H9 (cell line): ENCODE results near the gene PRIMPOL. TPM values are rescaled to one million over a fixed set of nuclear protein-coding genes. Genes with fewer than 3 reads are reported as not detected.

ENCODE experiments used
- DNase-seq: peaks from one replicate; pipeline ENCODE4 v3.0.0-alpha.2; 2017
- H2AFZ ChIP-seq: one replicate; pipeline ENCODE4 v1.6.1; 2013; ENCODE audit warnings: mild to moderate bottlenecking, low read length, control low read depth, moderate library complexity
- H2AK5ac ChIP-seq: 2 replicates; pipeline ENCODE4 v1.6.1; 2013; ENCODE audit warnings: low read length, control low read depth, mixed read lengths; ENCODE audit not compliant: insufficient read length
- H2BK120ac ChIP-seq: one replicate; pipeline ENCODE4 v1.6.1; 2013; ENCODE audit warnings: low read depth, mild to moderate bottlenecking, low read length, control low read depth, inconsistent platforms; ENCODE audit not compliant: poor library complexity, severe bottlenecking
- H2BK12ac ChIP-seq: 2 replicates; pipeline ENCODE4 v1.6.1; 2013; ENCODE audit warnings: low read length, control low read depth, mixed read lengths, low read depth; ENCODE audit not compliant: insufficient read length
- H2BK15ac ChIP-seq: 2 replicates; pipeline ENCODE4 v1.6.1; 2013; ENCODE audit warnings: low read depth, low read length, control low read depth
- H2BK20ac ChIP-seq: one replicate; pipeline ENCODE4 v1.6.1; 2013; ENCODE audit warnings: low read depth, mild to moderate bottlenecking, low read length, control low read depth, inconsistent platforms; ENCODE audit not compliant: poor library complexity, severe bottlenecking
- H2BK5ac ChIP-seq: 2 replicates; pipeline ENCODE4 v1.6.1; 2013; ENCODE audit warnings: low read length, control low read depth, mixed read lengths; ENCODE audit not compliant: insufficient read length
- H3K14ac ChIP-seq: 2 replicates; pipeline ENCODE4 v1.6.1; 2013; ENCODE audit warnings: low read length, control low read depth; ENCODE audit not compliant: insufficient read depth
- H3K18ac ChIP-seq: 2 replicates; pipeline ENCODE4 v1.6.1; 2013; ENCODE audit warnings: low read depth, mild to moderate bottlenecking, mixed read lengths, low read length, control low read depth; ENCODE audit not compliant: insufficient read length
- H3K23ac ChIP-seq: 2 replicates; pipeline ENCODE4 v1.6.1; 2013; ENCODE audit warnings: low read length, control low read depth, mixed read lengths, low read depth; ENCODE audit not compliant: insufficient read length
- H3K23me2 ChIP-seq: 2 replicates; pipeline ENCODE4 v1.6.1; 2013; ENCODE audit warnings: low read depth, mild to moderate bottlenecking, mixed read lengths, low read length, control low read depth; ENCODE audit not compliant: insufficient read length, poor library complexity, severe bottlenecking
- H3K27ac ChIP-seq: 2 replicates; pipeline ENCODE4 v1.5.1; 2013; ENCODE audit warnings: low read length, control low read depth, mixed read lengths, low read depth; ENCODE audit not compliant: insufficient read length
- H3K27me3 ChIP-seq: 2 replicates; pipeline ENCODE4 v1.6.1; 2013; ENCODE audit warnings: low read length, control low read depth, inconsistent platforms; ENCODE audit not compliant: insufficient read depth
- H3K4ac ChIP-seq: 2 replicates; pipeline ENCODE4 v1.6.1; 2013; ENCODE audit warnings: low read depth, mild to moderate bottlenecking, control low read depth, inconsistent platforms, low read length, moderate library complexity
- H3K4me1 ChIP-seq: 2 replicates; pipeline ENCODE4 v1.6.1; 2013; ENCODE audit warnings: low read length, control low read depth, inconsistent platforms; ENCODE audit not compliant: insufficient read depth
- H3K4me2 ChIP-seq: 2 replicates; pipeline ENCODE4 v1.6.1; 2013; ENCODE audit warnings: low read length, control low read depth, mixed read lengths; ENCODE audit not compliant: insufficient read length, insufficient read depth
- H3K56ac ChIP-seq: 2 replicates; pipeline ENCODE4 v1.6.1; 2013; ENCODE audit warnings: low read depth, mild to moderate bottlenecking, mixed read lengths, low read length, control low read depth; ENCODE audit not compliant: insufficient read length
- H3K79me1 ChIP-seq: 2 replicates; pipeline ENCODE4 v1.6.1; 2013; ENCODE audit warnings: low read depth, mild to moderate bottlenecking, moderate library complexity, low read length, control low read depth, inconsistent platforms; ENCODE audit not compliant: insufficient read depth, poor library complexity, severe bottlenecking
- H3K79me2 ChIP-seq: 2 replicates; pipeline ENCODE4 v1.6.1; 2013; ENCODE audit warnings: low read length, control low read depth, inconsistent platforms; ENCODE audit not compliant: insufficient read depth
- H3K9ac ChIP-seq: 2 replicates; pipeline ENCODE4 v1.6.1; 2013; ENCODE audit warnings: low read length, control low read depth, mixed read lengths; ENCODE audit not compliant: insufficient read length; ENCODE audit errors: extremely low read depth
- H3K9me3 ChIP-seq: one replicate; pipeline ENCODE4 v1.6.1; 2013; ENCODE audit warnings: low read depth, low read length, inconsistent platforms; ENCODE audit not compliant: control insufficient read depth
- H3T11ph ChIP-seq: one replicate; pipeline ENCODE4 v1.6.1; 2013; ENCODE audit warnings: mild to moderate bottlenecking, low read length, control low read depth, inconsistent platforms
- H4K20me1 ChIP-seq: one replicate; pipeline ENCODE4 v1.6.1; 2013; ENCODE audit not compliant: control insufficient read depth, insufficient read length, insufficient read depth
- H4K5ac ChIP-seq: 2 replicates; pipeline ENCODE4 v1.6.1; 2013; ENCODE audit warnings: low read depth, mild to moderate bottlenecking, mixed read lengths, low read length, control low read depth; ENCODE audit not compliant: insufficient read length
- H4K8ac ChIP-seq: replicated peaks from 2 replicates; pipeline ENCODE4 v1.6.1; 2013; ENCODE audit warnings: low read length, control low read depth, mixed read lengths, low read depth; ENCODE audit not compliant: insufficient read length
- H4K91ac ChIP-seq: 2 replicates; pipeline ENCODE4 v1.6.1; 2013; ENCODE audit warnings: low read depth, mild to moderate bottlenecking, moderate library complexity, mixed read lengths, low read length, control low read depth; ENCODE audit not compliant: insufficient read length
- H3K27ac Mint-ChIP-seq, 3 experiments: 2 replicates in 2 of 3; 3 replicates in 1 of 3; pipeline ENCODE4 v1.8.0; 2020 to 2021; ENCODE audit warnings: mixed read lengths in 3 of 3, mild to moderate bottlenecking in 1 of 3, moderate library complexity in 1 of 3
- H3K27me3 Mint-ChIP-seq: 2 replicates; pipeline ENCODE4 v1.8.0; 2021; ENCODE audit warnings: low read depth, mild to moderate bottlenecking, moderate library complexity, mixed read lengths
- H3K36me3 Mint-ChIP-seq, 3 experiments: 2 replicates in 2 of 3; 3 replicates in 1 of 3; pipeline ENCODE4 v1.8.0; 2020 to 2021; ENCODE audit warnings: low read depth in 3 of 3, mixed read lengths in 3 of 3; ENCODE audit not compliant: insufficient read depth in 1 of 3
- H3K4me1 Mint-ChIP-seq, 2 experiments: 2 replicates each; pipeline ENCODE4 v1.8.0; 2020; ENCODE audit warnings: mixed read lengths in 2 of 2
- H3K4me3 Mint-ChIP-seq, 2 experiments: 2 replicates in 1 of 2; 3 replicates in 1 of 2; pipeline ENCODE4 v1.8.0; 2020 to 2021; ENCODE audit warnings: mild to moderate bottlenecking in 2 of 2, mixed read lengths in 2 of 2, moderate library complexity in 1 of 2
- H3K9me3 Mint-ChIP-seq, 2 experiments: 2 replicates in 1 of 2; 3 replicates in 1 of 2; pipeline ENCODE4 v1.8.0; 2020; ENCODE audit warnings: mild to moderate bottlenecking in 2 of 2, mixed read lengths in 2 of 2, moderate library complexity in 1 of 2
- CTCF ChIP-seq: fragments of 200-600 bp; sonication (generic); conservative IDR thresholded peaks from 3 replicates; pipeline ENCODE4 v1.8.0; 2021; ENCODE audit warnings: antibody characterized with exemption, mild to moderate bottlenecking
- WGBS: extraction: QIAGEN DNeasy Blood & Tissue Kit; methylation state at CpG from one replicate; pipeline ENCODE4 v1.1.7; 2013; ENCODE audit warnings: missing lambda C conversion rate, low lambda C conversion rate, mixed read lengths; ENCODE audit not compliant: insufficient read length; ENCODE audit errors: extremely low coverage; 5-methylcytosine and 5-hydroxymethylcytosine counted together
- total RNA-seq: library from RNA; stranded (reverse); gene quantifications from 2 replicates; pipeline ENCODE4 v1.2.1, GENCODE V29; 2021

PRIMPOL gene
- total RNA-seq, 1 experiment from 2014 or later, result 4.9 TPM

- Histone ChIP-seq H3K4me1 (no peaks in the 10 kb centered on the region), H3K27me3 (no peaks in the 10 kb centered on the region), H3K23ac (no peak overlapping the region), H3T11ph (no peak overlapping the region), H2BK12ac (no peak overlapping the region), H3K9me3 (no peaks in the 10 kb centered on the region), H4K91ac (no peak overlapping the region), H2BK20ac (no peak overlapping the region), H3K27ac (no peak overlapping the region), H3K23me2 (peaks cover 4% of the 10 kb centered on the region), H2AFZ (no peak overlapping the region), H2AK5ac (no peak overlapping the region), H2BK120ac (no peak overlapping the region), H3K79me2 (peaks cover 17% of the 10 kb centered on the region; the same call in 1 of the 2 replicates), H4K20me1 (no peaks in the 10 kb centered on the region), H3K4ac (no peak overlapping the region), H4K5ac (no peak overlapping the region), H3K56ac (no peak overlapping the region), H3K9ac (no peak overlapping the region), H3K79me1 (peaks cover 6% of the 10 kb centered on the region), H2BK15ac (no peak overlapping the region), H3K18ac (no peak overlapping the region), H3K14ac (no peak overlapping the region), H4K8ac (no peak overlapping the region), H3K4me2 (no peak overlapping the region), H2BK5ac (no peak overlapping the region)
- H3K36me3 Mint-ChIP-seq, result peaks cover 43 to 87% (median 79%) of the 10 kb centered on the region in 3 experiments
- WGBS, result no CpG with 5 or more reads among the region's 2 CpGs
- no peak for TF ChIP-seq CTCF
- DNase-seq, result no peak
- peaks cover 21 to 25% of the 10 kb centered on the region in 2 experiments for H3K4me1 Mint-ChIP-seq
- H3K27ac Mint-ChIP-seq, result no peak overlapping the region
- no peaks in the 10 kb centered on the region for H3K27me3 Mint-ChIP-seq
- H3K4me3 Mint-ChIP-seq, result no peak overlapping the region
- H3K9me3 Mint-ChIP-seq, result no peaks in the 10 kb centered on the region
These were observed 79.3 kb downstream of the PRIMPOL start for GRCh38 chr4:184728858-184729257.
